GM23338 (cell line): ENCODE results near the gene RORC. TPM values are rescaled to one million over a fixed set of nuclear protein-coding genes. Genes with fewer than 3 reads are reported as not detected.
"Not testable (repeated sequence)": the region's sequence is repeated elsewhere in the genome, so short reads cannot be mapped to it uniquely, and the experiment has no call there.

Experiments used
- ATAC-seq: fragments of 200-7000 bp; cut with Tn5 transposase; 3 replicates; pipeline ENCODE4 v1.9.1; 2020
- DNase-seq: peaks from one replicate; pipeline ENCODE4 v3.0.0-alpha.2; 2015; ENCODE audit warnings: low spot score
- H2AFZ ChIP-seq: fragments of 200-600 bp; sonication (generic); 2 replicates; pipeline ENCODE4 v1.8.0; 2016; ENCODE audit warnings: antibody characterized with exemption, mild to moderate bottlenecking, moderate library complexity
- H3F3A ChIP-seq: fragments of 200-600 bp; sonication (generic); replicated peaks from 2 replicates; pipeline ENCODE4 v1.8.0; 2017; ENCODE audit warnings: antibody characterized with exemption, mixed run types, low read depth
- H3K27ac ChIP-seq: fragments of 200-600 bp; sonication (generic); 2 replicates; pipeline ENCODE4 v1.6.1; 2016; ENCODE audit warnings: low read depth
- H3K27me3 ChIP-seq: fragments of 200-600 bp; sonication (generic); 2 replicates; pipeline ENCODE4 v1.8.0; 2016; ENCODE audit warnings: mild to moderate bottlenecking, mixed run types, moderate library complexity; ENCODE audit not compliant: insufficient read depth
- H3K36me3 ChIP-seq: fragments of 200-600 bp; sonication (generic); 2 replicates; pipeline ENCODE4 v1.8.0; 2016; ENCODE audit warnings: mild to moderate bottlenecking; ENCODE audit not compliant: insufficient read depth
- H3K4me1 ChIP-seq: fragments of 200-600 bp; sonication (generic); 2 replicates; pipeline ENCODE4 v1.8.0; 2016; ENCODE audit warnings: mild to moderate bottlenecking, moderate library complexity; ENCODE audit not compliant: insufficient read depth
- H3K4me2 ChIP-seq: fragments of 200-600 bp; sonication (generic); 2 replicates; pipeline ENCODE4 v1.7.1; 2017; ENCODE audit warnings: mixed run types
- H3K4me3 ChIP-seq: fragments of 200-600 bp; sonication (generic); 2 replicates; pipeline ENCODE4 v1.6.1; 2016; ENCODE audit warnings: mixed run types
- H3K79me2 ChIP-seq: fragments of 200-600 bp; sonication (generic); replicated peaks from 2 replicates; pipeline ENCODE4 v1.8.0; 2017; ENCODE audit warnings: mild to moderate bottlenecking; ENCODE audit not compliant: insufficient read depth
- H3K9me2 ChIP-seq: fragments of 200-600 bp; sonication (generic); 2 replicates; pipeline ENCODE4 v1.8.0; 2017; ENCODE audit not compliant: insufficient read depth
- H4K20me1 ChIP-seq: fragments of 200-600 bp; sonication (generic); replicated peaks from 2 replicates; pipeline ENCODE4 v1.8.0; 2017; ENCODE audit warnings: mild to moderate bottlenecking; ENCODE audit not compliant: insufficient read depth
- H3K27ac Mint-ChIP-seq: 2 replicates; pipeline ENCODE4 v1.8.0; 2020; ENCODE audit warnings: inconsistent platforms, mild to moderate bottlenecking, moderate library complexity, mixed read lengths
- H3K27me3 Mint-ChIP-seq: 3 replicates; pipeline ENCODE4 v1.8.0; 2022; ENCODE audit warnings: low read depth, mild to moderate bottlenecking, moderate library complexity, mixed read lengths, inconsistent platforms; ENCODE audit not compliant: insufficient read depth, poor library complexity
- H3K36me3 Mint-ChIP-seq: 3 replicates; pipeline ENCODE4 v1.8.0; 2021; ENCODE audit warnings: low read depth, mild to moderate bottlenecking, inconsistent platforms, moderate library complexity, mixed read lengths
- H3K4me1 Mint-ChIP-seq: 3 replicates; pipeline ENCODE4 v1.8.0; 2020; ENCODE audit warnings: mild to moderate bottlenecking, inconsistent platforms, mixed read lengths
- H3K4me3 Mint-ChIP-seq: 3 replicates; pipeline ENCODE4 v1.8.0; 2021; ENCODE audit warnings: moderate library complexity, mild to moderate bottlenecking, inconsistent platforms, mixed read lengths
- H3K9me3 Mint-ChIP-seq: 3 replicates; pipeline ENCODE4 v1.8.0; 2020; ENCODE audit warnings: moderate library complexity, mild to moderate bottlenecking, inconsistent platforms, mixed read lengths
- JUNB ChIP-seq: IDR thresholded peaks from one replicate; pipeline ENCODE4 v1.6.1; 2016; ENCODE audit warnings: antibody characterized with exemption; ENCODE audit not compliant: unreplicated experiment
- REST ChIP-seq: IDR thresholded peaks from one replicate; pipeline ENCODE4 v1.6.1; 2018; ENCODE audit warnings: antibody characterized with exemption; ENCODE audit not compliant: unreplicated experiment
- polyA plus RNA-seq: library from polyadenylated mRNA; unstranded; fragments of >200 nt; fragmentation: Nextera tagmentation; extraction: Ambion mirVana; gene quantifications from 2 replicates; pipeline ENCODE4 v1.2.1, GENCODE V29; 2016
- total RNA-seq: library from RNA; depleted of rRNA; stranded (reverse); fragments of >200 nt; shearing (Covaris generic); gene quantifications from 2 replicates; pipeline ENCODE4 v1.2.3, GENCODE V29; 2014

Gene RORC
- total and polyA plus RNA-seq, 2 experiments from 2014 or later, result 0.29 to 0.97 TPM

GRCh38 chr1:151782026-151782425 is 49.6 kb downstream of the RORC start:
- not testable (repeated sequence) for H2AFZ ChIP-seq, H3K27ac ChIP-seq, H3K4me2 ChIP-seq, H3K9me2 ChIP-seq, ATAC-seq, H3K27me3 Mint-ChIP-seq, H3K27me3 ChIP-seq, DNase-seq, H3K4me3 ChIP-seq, H3K4me1 ChIP-seq, H3K27ac Mint-ChIP-seq, H3K4me1 Mint-ChIP-seq, H3K4me3 Mint-ChIP-seq, H3K9me3 Mint-ChIP-seq, H4K20me1 ChIP-seq, H3F3A ChIP-seq, H3K79me2 ChIP-seq, H3K36me3 ChIP-seq
- peaks cover 19% of the 10 kb centered on the region for H3K36me3 Mint-ChIP-seq

- H3K4me2 ChIP-seq, H3K4me1 ChIP-seq, H4K20me1 ChIP-seq, H3K27me3 ChIP-seq, H3K4me3 Mint-ChIP-seq, ATAC-seq, H3K4me3 ChIP-seq, H3K27ac Mint-ChIP-seq, H3F3A ChIP-seq, H3K27me3 Mint-ChIP-seq, H3K36me3 ChIP-seq, H3K9me3 Mint-ChIP-seq, H3K4me1 Mint-ChIP-seq, H3K79me2 ChIP-seq, H3K27ac ChIP-seq, DNase-seq, H3K9me2 ChIP-seq, H2AFZ ChIP-seq: not testable (repeated sequence)
- peaks cover 25% of the 10 kb centered on the region for H3K36me3 Mint-ChIP-seq
Observed at GRCh38 chr1:151780736-151781135, 50.9 kb downstream of the RORC start.

- Histone ChIP-seq H2AFZ (no peak overlapping the region), H3K4me2 (no peak overlapping the region), H3K4me3 (no peak overlapping the region), H4K20me1 (no peaks in the 10 kb centered on the region), H3K27me3 (no peaks in the 10 kb centered on the region), H3F3A (no peaks in the 10 kb centered on the region), H3K9me2 (no peaks in the 10 kb centered on the region), H3K79me2 (no peaks in the 10 kb centered on the region), H3K4me1 (no peaks in the 10 kb centered on the region), H3K36me3 (peaks cover 4% of the 10 kb centered on the region; the same call in 1 of the 2 replicates), H3K27ac (no peak overlapping the region)
- ATAC-seq (no peak), DNase-seq (no peak)
- Mint-ChIP-seq H3K9me3 (no peaks in the 10 kb centered on the region), H3K27me3 (no peaks in the 10 kb centered on the region), H3K27ac (no peak overlapping the region), H3K36me3 (peaks cover 25% of the 10 kb centered on the region), H3K4me1 (no peaks in the 10 kb centered on the region), H3K4me3 (no peak overlapping the region)
- TF ChIP-seq JUNB, result no peak
- no peak for TF ChIP-seq REST
Observed at GRCh38 chr1:151779852-151780251, 51.8 kb downstream of the RORC start.
